MM.1S (cell line): ENCODE results near the gene PRR36.

Experiments used
- DNase-seq: peaks from one replicate; pipeline ENCODE4 v3.0.0-alpha.2; 2015
- H2AFZ ChIP-seq: fragments of 300-600 bp; sonication (generic); 2 replicates; pipeline ENCODE4 v1.6.0; 2016; ENCODE audit warnings: antibody characterized with exemption, low read length
- H3F3A ChIP-seq: fragments of 300-600 bp; sonication (generic); 2 replicates; pipeline ENCODE4 v1.6.1; 2016; ENCODE audit warnings: mild to moderate bottlenecking, antibody characterized with exemption, low read length, moderate library complexity, mixed read lengths; ENCODE audit not compliant: insufficient read depth
- H3K27ac ChIP-seq: fragments of 300-600 bp; sonication (generic); 2 replicates; pipeline ENCODE4 v1.5.1; 2016; ENCODE audit warnings: mild to moderate bottlenecking, low read length
- H3K27me3 ChIP-seq: fragments of 300-600 bp; sonication (generic); replicated peaks from 2 replicates; pipeline ENCODE4 v1.6.0; 2016; ENCODE audit warnings: low read length; ENCODE audit not compliant: insufficient read depth
- H3K36me3 ChIP-seq: fragments of 300-600 bp; sonication (generic); replicated peaks from 2 replicates; pipeline ENCODE4 v1.6.1; 2016; ENCODE audit warnings: mild to moderate bottlenecking, low read length, mixed read lengths; ENCODE audit not compliant: insufficient read depth
- H3K4me1 ChIP-seq: fragments of 300-600 bp; sonication (generic); 2 replicates; pipeline ENCODE4 v1.6.1; 2016; ENCODE audit warnings: low read length, mixed read lengths
- H3K4me2 ChIP-seq: fragments of 300-600 bp; sonication (generic); 2 replicates; pipeline ENCODE4 v1.6.0; 2016; ENCODE audit warnings: low read depth, low read length
- H3K4me3 ChIP-seq: fragments of 300-600 bp; sonication (generic); 2 replicates; pipeline ENCODE4 v1.5.1; 2016; ENCODE audit warnings: low read length, mixed read lengths
- H3K79me2 ChIP-seq: fragments of 300-600 bp; sonication (generic); 2 replicates; pipeline ENCODE4 v1.6.1; 2016; ENCODE audit warnings: mixed run types, low read length, mixed read lengths
- H3K9ac ChIP-seq: fragments of 300-600 bp; sonication (generic); 2 replicates; pipeline ENCODE4 v1.6.1; 2016; ENCODE audit warnings: low read length, mixed read lengths
- H3K9me2 ChIP-seq: fragments of 300-600 bp; sonication (generic); replicated peaks from 2 replicates; pipeline ENCODE4 v1.6.1; 2016; ENCODE audit warnings: mild to moderate bottlenecking, low read length, mixed read lengths; ENCODE audit not compliant: insufficient read depth
- H3K9me3 ChIP-seq: fragments of 300-600 bp; sonication (generic); replicated peaks from 2 replicates; pipeline ENCODE4 v1.6.1; 2016; ENCODE audit warnings: mild to moderate bottlenecking, low read length, mixed read lengths; ENCODE audit not compliant: insufficient read depth
- H4K20me1 ChIP-seq: fragments of 300-600 bp; sonication (generic); 2 replicates; pipeline ENCODE4 v1.6.1; 2016; ENCODE audit warnings: mild to moderate bottlenecking, low read length, moderate library complexity, mixed read lengths; ENCODE audit not compliant: insufficient read depth
- EZH2 ChIP-seq: fragments of 300-600 bp; sonication (generic); optimal IDR thresholded peaks from 2 replicates; pipeline ENCODE3; 2017; ENCODE audit warnings: low read depth, mild to moderate bottlenecking, antibody characterized with exemption, low read length, mixed read lengths
- EZH2phosphoT487 ChIP-seq: fragments of 300-600 bp; sonication (generic); IDR thresholded peaks from 2 replicates; pipeline ENCODE4 v1.6.1; 2018; ENCODE audit warnings: antibody characterized with exemption, low read length
- TF ChIP-seq, protein P1 (sequence below): fragments of 300-600 bp; sonication (generic); IDR thresholded peaks from 2 replicates; pipeline ENCODE4 v1.5.1; 2016; ENCODE audit warnings: antibody characterized with exemption, low read length, mixed read lengths

Gene PRR36

DNA sequence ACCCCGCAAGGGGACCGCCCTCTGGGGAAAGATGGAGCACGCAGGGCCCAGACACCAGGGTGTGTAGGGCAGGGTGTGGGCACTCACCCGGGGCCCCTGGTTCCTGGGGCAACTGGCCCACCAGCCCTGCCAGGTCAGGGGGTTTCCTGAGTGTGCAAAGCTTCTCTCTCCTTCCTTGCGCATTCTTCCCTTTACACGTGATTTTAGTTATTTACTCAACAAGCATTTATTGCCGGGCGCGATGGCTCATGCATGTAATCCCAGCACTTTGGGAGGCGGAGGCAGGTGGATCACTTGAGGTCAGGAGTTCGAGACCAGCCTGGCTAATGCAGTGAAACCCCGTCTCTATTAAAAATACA is 20.4 kb downstream of the PRR36 start:
- no peak overlapping the region for H3K4me3 ChIP-seq
- DNase-seq: no peak
- TF ChIP-seq, protein P1, sequence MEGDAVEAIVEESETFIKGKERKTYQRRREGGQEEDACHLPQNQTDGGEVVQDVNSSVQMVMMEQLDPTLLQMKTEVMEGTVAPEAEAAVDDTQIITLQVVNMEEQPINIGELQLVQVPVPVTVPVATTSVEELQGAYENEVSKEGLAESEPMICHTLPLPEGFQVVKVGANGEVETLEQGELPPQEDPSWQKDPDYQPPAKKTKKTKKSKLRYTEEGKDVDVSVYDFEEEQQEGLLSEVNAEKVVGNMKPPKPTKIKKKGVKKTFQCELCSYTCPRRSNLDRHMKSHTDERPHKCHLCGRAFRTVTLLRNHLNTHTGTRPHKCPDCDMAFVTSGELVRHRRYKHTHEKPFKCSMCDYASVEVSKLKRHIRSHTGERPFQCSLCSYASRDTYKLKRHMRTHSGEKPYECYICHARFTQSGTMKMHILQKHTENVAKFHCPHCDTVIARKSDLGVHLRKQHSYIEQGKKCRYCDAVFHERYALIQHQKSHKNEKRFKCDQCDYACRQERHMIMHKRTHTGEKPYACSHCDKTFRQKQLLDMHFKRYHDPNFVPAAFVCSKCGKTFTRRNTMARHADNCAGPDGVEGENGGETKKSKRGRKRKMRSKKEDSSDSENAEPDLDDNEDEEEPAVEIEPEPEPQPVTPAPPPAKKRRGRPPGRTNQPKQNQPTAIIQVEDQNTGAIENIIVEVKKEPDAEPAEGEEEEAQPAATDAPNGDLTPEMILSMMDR: no peak
- TF ChIP-seq EZH2: no peak
- no peak for TF ChIP-seq EZH2phosphoT487
- no peak overlapping the region for H3K27ac ChIP-seq
- H3F3A ChIP-seq: no peaks in the 10 kb centered on the region
- peaks cover 42% of the 10 kb centered on the region for H3K27me3 ChIP-seq
- H3K4me2 ChIP-seq: peak overlapping the region; percentile 46; the same call in 1 of the 2 replicates
- no peaks in the 10 kb centered on the region for H3K36me3 ChIP-seq
- H3K9me2 ChIP-seq: no peaks in the 10 kb centered on the region
- H3K9me3 ChIP-seq: no peaks in the 10 kb centered on the region
- H3K79me2 ChIP-seq: no peaks in the 10 kb centered on the region
- no peak overlapping the region for H3K9ac ChIP-seq
- 0 out of 2 replicates have a peak, but pooled peaks cover 3% of the 10 kb centered on the region for H3K4me1 ChIP-seq
- no peak overlapping the region for H2AFZ ChIP-seq
- no peaks in the 10 kb centered on the region for H4K20me1 ChIP-seq

DNA sequence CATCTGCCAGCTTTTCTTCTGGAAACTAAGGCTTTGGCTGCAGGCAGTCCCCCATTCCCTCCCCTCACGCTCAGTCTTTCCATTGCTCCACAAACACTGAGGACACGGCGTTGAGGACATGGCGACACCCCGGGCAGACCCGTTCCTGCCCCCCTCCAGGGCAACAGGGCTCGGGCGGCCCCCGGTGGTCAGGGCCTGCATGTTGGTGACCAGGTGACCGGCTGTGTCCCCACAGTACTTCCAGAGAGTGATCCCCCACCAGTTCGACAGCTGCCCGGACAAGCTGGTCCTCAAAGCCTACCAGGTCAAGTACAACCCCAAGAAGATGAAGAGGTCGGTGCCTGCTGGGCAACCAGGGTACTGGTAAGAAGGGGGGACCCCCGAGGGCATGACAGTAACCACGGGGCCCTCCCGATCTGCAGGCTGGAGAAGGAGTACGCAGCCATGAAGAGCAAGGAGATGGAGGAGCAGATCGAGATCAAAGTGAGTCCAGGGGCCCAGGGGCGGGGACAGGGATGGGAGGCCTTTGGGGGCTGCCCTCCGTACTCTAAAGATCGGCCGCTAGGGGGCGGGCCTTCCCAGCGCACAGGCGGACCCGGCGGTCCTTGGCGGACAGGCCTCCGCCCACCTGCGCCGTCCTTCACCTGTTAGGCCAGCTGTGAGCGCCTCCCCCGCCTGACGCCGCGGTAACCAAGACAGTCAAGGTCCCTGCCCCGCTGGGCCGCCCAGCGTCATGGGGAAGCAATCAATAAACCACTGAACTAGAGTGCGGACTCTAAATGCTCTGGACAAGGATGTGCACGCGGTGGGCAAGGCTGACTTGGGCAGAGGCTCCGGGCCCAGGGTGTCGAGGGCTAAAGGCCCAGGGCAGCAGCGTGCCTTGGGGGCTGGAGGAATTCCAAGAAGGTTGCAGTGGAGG is 21.1 kb downstream of the PRR36 start:
- DNase-seq: peak; percentile 76
- no peaks in the 10 kb centered on the region for H3K79me2 ChIP-seq
- H3K9me3 ChIP-seq: no peaks in the 10 kb centered on the region
- no peaks in the 10 kb centered on the region for H3K36me3 ChIP-seq
- H3F3A ChIP-seq: no peaks in the 10 kb centered on the region
- peak overlapping the region; percentile 46; the same call in 1 of the 2 replicates for H3K4me2 ChIP-seq
- H4K20me1 ChIP-seq: no peaks in the 10 kb centered on the region
- TF ChIP-seq, protein P1: peak; percentile 94
- TF ChIP-seq EZH2: no peak
- no peak overlapping the region for H3K27ac ChIP-seq
- 0 out of 2 replicates have a peak, but pooled peaks cover 3% of the 10 kb centered on the region for H3K4me1 ChIP-seq
- no peak overlapping the region for H2AFZ ChIP-seq
- H3K9me2 ChIP-seq: no peaks in the 10 kb centered on the region
- H3K4me3 ChIP-seq: no peak overlapping the region
- peaks cover 41% of the 10 kb centered on the region for H3K27me3 ChIP-seq
- no peak overlapping the region for H3K9ac ChIP-seq

DNA sequence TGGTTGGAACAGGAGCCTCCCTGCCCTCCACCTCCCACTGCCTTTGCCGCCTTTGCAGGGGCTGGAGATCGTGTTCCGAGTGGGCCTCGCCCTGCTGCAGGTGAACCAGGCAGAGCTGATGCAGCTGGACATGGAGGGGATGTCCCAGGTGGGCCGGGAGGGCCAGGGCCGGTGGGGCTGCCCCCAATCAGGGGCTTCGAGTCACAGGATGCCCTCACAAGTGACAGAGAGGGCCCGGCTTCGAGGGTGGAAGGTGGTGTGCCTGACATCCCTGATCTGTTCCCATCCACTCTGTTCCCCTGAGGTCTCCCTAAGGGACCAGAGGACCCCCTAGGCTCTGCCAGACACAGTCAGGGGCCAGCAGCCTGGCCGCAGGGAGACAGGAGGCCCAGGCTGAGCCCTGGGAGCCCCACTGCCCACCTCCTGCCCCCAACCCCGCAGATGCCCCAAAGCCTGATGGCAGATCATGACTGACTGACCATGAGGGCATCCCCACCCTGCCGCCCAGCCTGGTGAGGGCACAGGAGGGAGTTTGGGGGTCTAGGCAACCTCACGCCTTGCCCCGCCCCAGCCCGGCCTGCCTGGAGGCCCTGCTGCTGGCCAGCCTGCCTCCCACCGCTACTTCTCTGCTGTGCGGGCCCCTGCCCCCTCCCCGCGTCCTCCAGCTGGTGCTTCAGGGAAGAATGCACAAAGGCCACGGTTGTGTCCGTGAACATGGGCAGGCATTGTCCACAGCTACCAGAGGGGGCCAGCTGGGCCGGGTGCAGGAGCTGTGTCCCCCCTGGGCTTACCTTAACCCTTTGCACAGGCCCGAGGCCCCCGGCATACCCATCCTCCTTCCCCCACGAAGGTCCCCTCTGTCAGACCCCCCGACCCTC is 22.3 kb downstream of the PRR36 start:
- 0 out of 2 replicates have a peak, but pooled peaks cover 3% of the 10 kb centered on the region for H3K4me1 ChIP-seq
- no peaks in the 10 kb centered on the region for H4K20me1 ChIP-seq
- no peak overlapping the region for H3K9ac ChIP-seq
- no peak overlapping the region for H3K4me2 ChIP-seq
- TF ChIP-seq, protein P1: no peak
- TF ChIP-seq EZH2: no peak
- no peak for TF ChIP-seq EZH2phosphoT487
- no peaks in the 10 kb centered on the region for H3K9me2 ChIP-seq
- H2AFZ ChIP-seq: no peak overlapping the region
- no peak overlapping the region for H3K27ac ChIP-seq
- H3K79me2 ChIP-seq: no peaks in the 10 kb centered on the region
- H3K4me3 ChIP-seq: no peak overlapping the region
- H3K36me3 ChIP-seq: no peaks in the 10 kb centered on the region
- DNase-seq: no peak
- H3K9me3 ChIP-seq: no peaks in the 10 kb centered on the region
- H3K27me3 ChIP-seq: peaks cover 29% of the 10 kb centered on the region
- no peaks in the 10 kb centered on the region for H3F3A ChIP-seq
